CD1c-positive myeloid dendritic cell (primary cell): ENCODE results near the gene ATXN7L1.
"Not testable (repeated sequence)": the region's sequence is repeated elsewhere in the genome, so short reads cannot be mapped to it uniquely, and the experiment has no call there.

Experiments
- DNase-seq: peaks from one replicate; pipeline ENCODE4 v3.0.0-alpha.2; 2016; ENCODE audit errors: extremely low spot score

ATXN7L1 gene

DNA sequence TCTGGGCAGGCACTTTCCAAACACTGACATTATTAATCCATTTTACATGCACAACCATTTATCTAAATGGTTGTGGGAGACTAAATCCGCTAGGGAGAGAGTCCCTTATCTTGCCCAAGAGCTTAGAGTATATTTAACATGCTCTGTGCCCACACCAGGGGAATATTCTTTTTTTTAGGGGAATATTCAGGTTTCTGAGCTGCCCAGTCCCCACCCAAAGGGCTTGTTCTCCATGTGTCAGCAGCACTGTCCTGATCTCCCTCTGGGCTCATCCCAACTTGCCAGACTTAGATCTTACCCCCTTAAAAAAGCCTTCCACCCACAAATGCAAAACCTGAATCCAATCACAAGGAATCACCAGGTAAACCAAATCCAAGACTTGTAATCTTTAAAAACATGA is 132.1 kb downstream of the ATXN7L1 start:
- no peak for DNase-seq

DNA sequence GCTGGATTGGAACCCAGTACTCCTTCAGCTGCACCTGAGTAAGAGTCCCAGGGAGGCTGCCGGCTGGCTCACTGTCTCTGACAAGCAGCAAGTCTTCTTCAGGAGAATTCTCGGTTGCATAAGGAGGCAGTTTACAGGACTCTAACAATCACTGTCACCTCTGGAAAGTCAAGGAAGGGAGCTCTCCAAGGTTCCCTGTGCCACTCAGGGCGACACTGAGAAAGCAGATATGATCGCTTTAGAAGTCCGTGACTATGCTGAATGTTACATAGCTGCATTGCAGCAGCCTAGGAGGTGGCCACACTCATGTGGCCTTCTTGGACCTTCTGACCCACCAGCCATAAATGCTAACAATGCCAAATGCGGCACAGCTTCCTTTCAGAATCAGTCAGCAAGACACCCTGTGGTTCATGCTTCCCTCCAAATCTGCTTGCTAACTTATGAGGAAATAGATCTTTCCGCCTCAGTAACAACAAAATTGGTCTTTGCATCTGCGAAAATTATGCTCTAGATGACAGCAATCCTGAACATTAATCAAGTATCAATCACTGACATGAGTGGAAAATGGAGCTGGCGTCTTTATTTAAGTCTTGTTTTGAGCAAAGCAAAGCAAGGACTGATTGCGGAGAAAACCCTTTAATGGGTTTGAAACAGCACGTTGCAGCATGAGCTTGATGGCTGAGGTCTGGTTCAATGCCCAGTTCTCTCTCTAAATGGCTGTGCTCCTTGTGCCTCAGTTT is 132.9 kb downstream of the ATXN7L1 start:
- DNase-seq: peak; percentile 73

DNA sequence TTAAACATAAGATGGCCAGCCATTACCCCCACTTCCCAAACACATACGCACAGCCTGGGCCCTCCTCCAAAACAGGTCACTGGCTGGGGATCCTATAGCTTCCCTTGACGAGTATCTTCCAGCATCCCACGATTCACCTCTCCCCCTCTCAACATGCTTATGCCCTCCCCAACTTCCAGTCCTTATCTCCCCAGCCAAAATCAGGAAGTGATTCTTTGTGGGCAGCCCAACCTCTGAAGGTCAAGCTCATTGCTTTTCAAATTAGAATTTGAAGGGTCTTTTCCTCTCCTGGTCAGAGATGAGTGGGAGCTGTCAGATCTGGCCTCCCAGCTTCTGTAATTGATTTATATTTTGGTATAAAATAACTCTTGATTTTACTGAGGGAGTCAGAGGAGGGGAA is 133.6 kb downstream of the ATXN7L1 start:
- DNase-seq: peak; percentile 42

DNA sequence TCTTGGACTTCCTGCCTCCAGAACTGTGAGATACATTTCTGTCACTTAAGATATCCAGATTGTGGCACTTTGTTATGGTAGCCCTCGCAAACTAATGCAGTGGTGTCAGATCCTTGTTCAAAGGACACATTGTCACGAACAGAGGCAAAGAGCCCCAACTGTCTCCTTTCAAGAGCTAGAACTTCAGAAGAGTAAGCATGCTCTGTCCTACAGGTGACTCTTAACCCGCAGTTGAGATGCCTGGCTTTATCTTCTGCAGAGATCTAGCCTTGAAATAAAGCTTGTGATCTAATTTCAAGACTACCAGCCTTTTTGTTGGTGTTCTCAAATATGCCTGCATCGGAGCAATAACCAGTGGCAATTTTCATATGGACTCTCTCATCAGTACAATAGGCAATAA is 134.4 kb downstream of the ATXN7L1 start:
- DNase-seq: no peak

DNA sequence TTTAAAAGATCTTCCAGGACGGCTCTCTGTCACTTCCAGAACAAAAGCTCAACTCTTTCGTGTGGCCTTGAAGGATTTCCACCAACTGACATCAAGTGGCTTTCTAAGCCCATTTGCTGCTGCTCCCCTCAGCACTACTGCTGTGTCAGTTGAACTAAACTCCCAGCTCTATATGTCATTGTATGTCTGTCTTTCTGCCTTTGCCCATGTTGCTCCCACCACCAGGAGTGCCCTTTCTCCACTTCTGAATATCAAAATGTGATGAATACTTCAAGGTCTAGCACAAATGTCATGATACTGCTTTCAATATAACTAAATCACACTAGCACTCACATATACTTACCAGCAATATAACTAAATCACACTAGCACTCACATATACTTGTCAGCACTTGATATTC is 138.3 kb downstream of the ATXN7L1 start:
- DNase-seq: no peak

DNA sequence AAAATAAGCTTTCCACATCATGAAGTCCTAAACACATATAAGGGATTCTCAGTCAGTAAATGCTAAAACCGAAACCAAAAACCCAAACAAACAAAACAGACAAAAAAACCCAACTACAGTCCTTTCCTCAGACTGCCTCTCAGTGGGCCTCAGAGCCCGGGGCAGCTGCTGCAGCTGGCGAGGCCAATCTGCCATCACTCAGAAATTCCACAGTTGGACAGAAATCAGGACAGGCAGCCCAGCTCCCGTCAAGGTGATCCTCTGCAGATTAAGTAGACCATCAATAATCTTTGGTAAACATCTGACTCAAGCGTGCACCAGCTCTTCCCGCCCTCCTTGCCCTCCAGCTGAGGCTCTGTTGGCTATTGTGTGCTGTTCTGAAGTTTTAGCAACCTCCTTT is 142.2 kb downstream of the ATXN7L1 start:
- no peak for DNase-seq

DNA sequence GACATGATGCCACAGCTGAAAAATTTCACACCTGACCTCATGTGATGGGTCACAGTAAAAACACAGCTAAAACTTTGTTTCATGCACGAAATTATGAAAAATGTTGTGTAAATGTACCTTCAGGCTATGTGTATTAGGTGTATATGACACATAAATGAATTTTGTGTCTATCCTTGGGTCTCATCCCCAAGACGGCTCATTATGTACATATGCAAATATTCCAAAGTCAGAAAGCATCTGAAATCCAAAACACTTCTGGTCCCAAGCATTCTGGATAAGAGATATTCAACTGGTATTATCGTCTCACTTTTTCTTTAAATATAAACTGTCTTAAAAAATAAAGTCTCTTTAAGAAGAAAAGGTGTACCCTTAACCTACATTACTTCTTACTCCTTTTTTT is 145.4 kb downstream of the ATXN7L1 start:
- no peak for DNase-seq

DNA sequence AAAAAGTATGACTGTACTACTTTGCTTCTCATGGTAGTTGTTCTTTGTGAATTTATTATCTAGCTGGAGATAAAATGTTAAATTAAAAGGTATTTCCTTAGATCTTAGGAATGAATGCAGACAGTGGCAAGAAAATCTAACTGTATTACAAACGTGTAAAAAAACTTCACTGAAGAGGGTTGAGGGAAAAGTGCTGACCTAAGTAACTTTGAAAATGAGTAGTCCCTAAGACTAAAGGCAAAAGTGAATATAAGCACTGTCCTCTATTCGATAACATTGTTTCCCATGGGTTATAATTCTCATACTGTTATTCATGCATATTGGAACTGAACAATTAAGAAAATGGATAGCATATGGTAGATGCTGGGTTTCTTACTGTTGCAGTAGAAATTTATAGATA is 148.4 kb downstream of the ATXN7L1 start:
- no peak for DNase-seq

DNA sequence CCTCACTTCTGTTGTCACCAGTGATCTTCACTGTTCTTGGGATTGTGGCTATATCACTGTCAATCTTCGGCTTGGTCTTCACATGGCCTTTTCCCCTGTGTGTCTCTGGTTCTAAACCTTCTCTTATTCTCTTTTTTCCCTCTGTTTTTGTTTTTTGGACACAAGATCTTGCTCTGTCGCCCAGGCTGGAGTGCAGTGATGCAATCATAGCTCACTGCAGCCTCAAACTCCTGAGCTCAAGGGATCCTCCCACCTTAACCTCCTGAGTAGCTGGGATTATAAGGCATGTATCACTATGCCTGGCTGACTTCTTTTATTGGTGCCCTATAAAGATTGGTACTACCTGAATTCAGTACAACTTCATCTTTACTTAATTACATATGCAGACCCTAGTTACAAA is 151.7 kb downstream of the ATXN7L1 start:
- no peak for DNase-seq

DNA sequence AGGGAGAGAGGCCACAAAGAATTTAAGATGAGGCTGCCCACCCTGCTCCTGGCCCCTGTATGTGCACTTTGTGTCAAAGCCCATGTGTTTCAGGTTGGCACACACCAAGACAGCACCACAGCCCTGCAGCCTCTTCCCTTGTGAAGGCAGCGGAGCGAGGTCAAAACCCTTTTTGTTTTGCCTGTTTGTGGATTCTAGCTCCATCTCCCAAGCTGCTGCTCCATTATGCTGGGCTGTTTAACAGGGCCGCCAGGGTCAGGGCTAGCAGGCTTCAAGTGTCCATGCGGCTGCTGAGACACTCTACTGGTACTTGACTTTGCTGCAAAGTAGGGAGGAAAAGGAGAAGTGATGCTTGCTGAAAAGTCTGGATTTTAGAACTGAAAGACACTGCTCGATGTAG is 152.8 kb downstream of the ATXN7L1 start:
- no peak for DNase-seq

DNA sequence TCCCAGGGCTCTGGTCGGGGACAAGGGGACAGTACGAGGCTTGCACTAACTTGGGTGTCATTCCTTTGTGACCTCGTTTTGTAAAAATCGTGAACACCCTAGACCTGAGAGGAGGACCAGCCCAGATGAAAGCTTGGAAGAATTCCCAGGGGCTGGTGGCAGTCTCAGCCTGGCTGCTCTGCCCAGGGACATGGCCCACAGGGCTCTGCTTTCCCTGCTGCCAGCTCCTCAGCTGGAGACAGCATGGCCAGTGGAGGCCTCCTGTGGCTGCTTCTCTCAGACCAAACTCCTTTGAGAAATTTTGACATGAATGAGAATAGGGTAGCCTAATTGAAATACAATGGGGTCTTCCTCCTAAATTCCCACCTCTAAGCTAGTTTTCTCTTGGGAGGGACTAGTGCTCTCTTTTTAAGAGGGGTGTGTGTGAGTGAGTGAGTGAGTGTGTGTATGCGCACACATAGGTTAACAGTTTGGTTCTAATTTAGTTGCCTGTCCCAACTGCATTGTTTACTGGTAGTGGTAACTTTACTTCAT is 154.8 kb downstream of the ATXN7L1 start:
- no peak for DNase-seq

DNA sequence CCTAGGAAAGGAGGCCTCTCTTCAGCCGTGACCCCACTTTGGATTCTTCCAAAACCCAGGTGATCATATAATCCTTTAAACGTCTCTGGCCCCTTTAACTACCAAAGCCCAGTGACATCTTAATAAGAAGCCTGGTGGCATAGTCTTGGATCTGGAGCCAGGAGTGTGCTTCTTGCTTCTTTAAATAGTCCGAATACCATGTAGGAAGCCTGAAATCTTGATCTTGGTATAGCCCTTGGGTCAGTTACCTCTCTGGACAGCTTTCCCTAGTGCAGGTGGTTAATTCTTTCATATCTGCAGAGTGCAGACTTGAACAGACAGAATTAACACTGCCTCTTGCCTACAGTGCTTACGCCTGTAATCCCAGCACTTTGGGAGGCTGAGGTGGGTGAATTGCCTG is 156.5 kb downstream of the ATXN7L1 start:
- DNase-seq: no peak

DNA sequence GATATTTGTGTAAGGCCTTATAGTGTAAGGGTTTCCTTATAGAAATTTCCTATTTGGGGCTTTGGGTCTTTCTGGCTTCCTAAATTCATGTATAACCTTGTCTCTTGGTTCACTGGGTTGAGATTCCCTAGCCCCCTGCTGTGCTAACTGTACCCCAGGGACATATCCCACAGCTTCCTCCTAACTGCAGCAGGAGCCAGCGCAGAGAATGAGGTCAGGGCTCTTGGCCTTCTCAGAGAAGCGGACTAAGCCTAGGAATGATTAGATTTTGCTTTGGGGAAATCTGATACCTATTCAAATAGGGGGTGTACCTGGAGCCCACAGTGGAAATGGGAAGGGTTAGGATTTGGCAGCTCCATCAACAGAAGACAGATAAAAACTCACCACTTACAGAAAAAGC is 157.0 kb downstream of the ATXN7L1 start:
- DNase-seq: no peak

DNA sequence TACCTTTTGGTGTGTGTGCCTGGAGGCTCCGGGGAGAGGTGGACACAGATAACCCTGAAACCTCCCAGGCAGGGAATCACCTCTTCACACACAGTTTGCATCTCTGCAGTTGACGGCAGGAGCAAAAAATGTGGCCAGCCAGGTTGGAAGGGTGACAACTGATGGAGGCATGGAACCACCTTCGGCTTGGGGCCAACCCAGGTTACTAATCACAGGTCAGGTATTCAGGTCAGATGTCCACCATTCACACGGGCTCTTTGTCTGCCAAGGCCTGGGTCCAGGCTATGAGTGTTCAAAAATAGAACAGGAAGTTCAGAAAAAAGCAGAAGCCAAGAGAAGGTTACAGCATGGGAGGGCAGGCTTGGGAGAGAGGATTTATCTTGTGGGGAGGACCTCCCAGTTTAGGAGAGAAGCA is 157.9 kb downstream of the ATXN7L1 start:
- DNase-seq: peak; percentile 49

DNA sequence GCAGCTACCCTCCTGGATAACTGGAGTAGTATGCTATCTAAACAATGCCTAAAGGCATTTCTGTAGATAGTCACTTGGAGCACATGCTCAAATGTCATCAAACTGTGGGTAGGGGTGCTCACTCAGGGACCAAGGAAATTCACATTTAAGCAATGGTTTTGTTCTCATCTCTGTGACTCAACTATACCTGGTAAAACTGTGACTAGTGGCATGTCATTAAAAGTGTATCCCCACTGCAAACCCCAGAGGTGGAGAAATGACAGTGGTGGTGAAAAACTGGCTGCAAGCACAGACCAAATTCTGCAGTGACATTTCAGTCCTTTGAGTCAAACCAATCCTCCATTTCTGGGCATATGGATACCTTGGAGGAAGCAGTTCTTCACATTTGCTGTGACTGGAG is 160.9 kb downstream of the ATXN7L1 start:
- no peak for DNase-seq

DNA sequence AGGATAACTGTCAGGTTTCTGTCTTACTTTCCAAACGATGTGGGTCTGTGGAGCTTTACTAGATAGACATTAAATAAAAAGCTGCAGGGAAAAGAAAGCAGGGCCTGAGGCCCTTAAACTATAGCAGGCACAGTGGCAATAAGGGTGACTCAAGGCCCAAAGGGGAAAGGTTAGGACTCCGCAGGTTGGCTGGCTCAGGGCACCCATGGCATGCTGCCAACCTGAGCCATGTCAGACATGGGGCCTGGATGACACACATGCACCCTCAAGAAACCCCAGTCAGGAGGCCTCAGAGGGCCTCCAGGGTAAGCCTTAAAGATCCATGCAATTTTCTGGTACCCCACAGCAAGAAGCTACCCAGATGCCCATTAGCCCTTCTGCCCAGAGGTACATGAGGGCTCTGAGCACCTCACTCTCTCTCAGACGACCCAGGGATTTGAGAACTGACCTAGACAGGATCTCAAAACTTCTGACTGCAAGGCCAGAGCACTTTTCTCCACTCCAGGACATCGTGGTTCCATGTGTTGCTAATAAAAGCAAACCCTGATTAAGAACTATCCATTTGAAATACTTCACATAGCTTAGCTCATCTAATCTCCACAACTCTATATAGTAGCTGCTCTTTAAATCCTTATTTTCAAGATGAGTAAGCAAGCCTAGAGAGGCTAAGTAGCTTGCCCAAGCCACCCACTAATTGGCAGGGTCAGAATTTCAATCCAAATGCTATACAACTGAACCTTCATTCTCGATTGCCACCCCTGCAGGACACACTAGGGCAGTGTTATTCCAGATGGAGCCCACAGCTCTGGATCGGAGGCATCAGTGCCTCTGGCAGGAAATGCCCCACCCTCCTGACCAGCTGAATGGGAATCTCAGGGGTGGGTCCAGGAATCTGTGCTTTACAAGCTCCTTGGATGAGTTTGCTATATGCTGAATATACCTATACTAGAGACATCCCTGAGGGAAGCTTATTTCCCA is 162.6 kb downstream of the ATXN7L1 start:
- DNase-seq: no peak

DNA sequence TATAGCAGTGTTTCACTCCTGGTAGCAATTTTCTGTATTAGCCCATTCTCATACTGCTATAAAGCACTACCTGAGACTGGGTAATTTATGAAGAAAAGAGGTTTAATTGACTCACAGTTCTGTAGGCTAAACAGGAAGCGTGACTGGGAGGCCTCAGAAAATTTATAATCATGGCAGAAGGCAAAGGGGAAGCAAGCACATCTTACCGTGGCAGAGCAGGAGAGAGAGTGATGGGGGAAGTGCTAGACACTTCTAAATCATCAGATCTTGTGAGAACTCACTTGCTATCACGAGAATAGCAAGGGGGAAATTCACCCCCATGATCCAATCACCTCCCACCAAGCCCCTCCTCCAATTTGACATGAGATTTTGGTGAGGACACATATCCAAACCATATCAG is 163.5 kb downstream of the ATXN7L1 start:
- peak; percentile 52 for DNase-seq

DNA sequence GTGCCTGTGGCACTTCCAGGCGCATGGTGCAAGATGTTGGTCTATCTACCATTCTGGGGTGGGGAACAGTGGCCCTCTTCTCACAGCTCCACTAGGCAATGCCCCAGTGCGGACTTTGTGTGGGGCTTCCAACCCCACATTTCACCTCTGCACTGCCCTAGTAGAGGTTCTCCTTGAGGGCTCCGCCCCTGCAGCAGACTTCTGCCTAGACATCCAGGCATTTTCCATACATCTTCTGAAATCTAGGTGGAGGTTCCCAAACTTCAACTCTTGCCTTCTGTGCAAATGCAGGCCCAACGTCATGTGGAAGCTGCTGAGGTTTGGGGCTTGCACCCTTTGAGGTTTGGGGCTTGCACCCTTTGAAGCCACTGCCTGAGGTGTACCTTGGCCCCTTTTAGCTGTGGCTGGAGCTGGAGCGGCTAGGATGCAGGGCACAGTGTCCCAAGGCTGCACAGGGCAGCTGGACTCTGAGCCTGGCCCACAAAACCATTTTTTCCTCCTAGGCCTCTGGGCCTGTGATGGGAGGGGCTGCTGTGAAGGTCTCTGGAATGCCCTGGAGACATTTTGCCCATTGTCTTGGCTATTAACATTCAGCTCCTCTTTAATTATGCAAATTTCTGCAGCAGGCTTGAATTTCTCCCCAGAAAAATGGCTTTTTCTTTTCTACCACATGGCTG is 164.5 kb downstream of the ATXN7L1 start:
- no peak for DNase-seq

DNA sequence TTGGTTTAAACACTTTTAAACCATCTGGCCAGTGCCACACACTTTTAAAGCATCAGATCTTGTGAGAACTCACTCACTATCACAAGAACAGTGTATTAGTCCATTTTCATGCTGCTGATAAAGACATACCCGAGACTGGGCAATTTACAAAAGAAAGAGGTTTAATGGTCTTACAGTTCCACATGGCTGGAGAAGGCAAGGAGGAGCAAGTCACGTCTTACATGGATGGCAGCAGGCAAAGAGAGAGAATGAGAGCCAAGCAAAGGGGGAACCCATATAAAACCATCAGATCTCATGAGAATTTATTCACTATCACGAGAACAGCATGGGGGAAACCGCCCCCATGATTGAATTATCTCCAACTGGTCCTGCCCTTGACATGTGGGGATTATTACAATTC is 165.7 kb downstream of the ATXN7L1 start:
- not testable (repeated sequence) for DNase-seq

DNA sequence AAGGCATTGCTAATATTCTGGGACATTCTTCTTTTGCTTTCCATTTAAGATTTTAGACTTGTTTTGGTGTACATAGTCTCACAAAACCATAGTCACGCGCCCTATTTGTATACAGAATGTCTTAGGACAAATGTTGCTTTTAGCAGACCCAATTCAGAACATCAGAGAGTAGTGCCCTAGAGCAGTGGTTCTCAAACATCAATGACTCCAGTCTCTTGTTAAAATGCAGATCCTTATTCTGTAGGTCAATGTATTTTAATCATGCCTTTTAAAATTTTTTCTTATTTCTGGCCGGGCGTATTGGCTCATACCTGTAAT is 167.7 kb downstream of the ATXN7L1 start:
- DNase-seq: no peak

DNA sequence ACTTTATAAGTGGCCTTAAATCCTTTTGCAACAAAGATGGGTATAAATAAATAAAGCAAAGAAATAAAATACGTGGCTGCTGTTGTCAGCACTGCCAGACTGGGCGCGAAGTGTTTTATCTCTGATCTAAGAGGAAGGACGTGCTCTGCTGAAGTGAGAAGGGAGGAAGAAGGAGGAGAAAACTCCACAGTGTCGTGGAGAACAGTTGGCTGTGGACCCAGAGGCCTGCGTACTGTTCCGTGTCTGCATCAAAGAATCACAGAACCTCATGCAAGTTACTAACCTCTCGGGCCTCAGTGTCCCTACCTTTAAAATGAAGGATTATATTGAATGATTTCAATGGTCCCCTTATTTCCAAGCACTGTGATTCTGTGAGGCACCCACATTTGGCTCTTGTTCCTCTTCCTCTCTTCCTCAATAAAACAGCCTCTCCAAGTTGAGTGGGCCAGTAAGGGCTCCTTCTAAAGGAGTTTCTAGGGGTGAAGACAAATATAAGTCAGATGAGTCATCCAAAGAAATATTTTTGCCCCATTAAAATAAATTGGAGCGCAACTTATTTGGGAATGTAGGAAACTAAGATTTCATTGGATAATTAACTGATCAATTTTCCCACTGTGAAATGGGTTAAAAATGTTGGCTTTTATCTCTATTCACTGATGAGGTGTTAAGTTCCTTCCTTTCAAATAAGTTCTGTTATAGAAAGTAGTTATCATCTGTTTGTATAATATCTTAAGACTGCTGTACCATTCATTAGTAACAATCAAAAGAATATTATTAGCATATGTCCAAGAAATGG is 168.2 kb downstream of the ATXN7L1 start:
- peak; percentile 34 for DNase-seq

DNA sequence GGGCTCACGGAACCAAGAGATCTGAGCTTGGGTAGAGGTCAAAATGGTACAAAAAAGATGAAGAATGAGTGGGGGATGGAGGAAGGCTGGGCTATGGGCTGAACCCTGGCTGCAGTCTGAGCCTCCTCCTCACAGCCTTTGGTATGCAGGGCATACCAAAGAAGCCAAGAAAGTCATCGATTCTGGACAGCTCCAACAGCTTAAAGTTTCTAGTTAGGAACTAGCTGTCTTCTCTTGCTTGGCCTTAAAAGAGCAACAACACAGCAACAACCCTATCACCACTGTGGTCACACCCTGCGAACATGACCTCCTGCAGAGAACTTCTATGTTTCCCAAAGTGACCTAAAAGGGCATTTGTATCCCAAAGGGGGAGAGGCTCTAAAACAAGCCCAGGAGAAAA is 169.0 kb downstream of the ATXN7L1 start:
- DNase-seq: no peak
